ENCODE results near the gene NUP133.

DNA sequence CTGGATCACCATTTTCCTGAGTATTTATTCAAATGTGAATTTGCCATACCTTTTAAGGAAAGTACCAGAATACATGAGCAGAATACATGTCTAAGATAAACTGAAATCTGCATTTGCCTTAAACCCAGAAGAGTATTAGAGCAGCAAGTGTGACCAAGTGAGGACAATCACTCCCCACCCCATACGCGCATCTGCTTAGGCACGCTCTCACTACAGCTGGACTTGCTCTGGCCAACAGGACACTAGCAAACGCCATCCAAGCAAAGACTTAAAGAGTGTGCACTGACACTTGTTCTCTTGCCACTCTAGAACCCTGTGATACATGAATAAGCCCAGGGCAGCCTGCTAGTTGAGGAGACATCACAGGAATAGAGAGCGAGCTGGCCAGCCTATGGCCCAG lies 25.6 kb downstream of the NUP133 start:
- TF ChIP-seq, protein P1, sequence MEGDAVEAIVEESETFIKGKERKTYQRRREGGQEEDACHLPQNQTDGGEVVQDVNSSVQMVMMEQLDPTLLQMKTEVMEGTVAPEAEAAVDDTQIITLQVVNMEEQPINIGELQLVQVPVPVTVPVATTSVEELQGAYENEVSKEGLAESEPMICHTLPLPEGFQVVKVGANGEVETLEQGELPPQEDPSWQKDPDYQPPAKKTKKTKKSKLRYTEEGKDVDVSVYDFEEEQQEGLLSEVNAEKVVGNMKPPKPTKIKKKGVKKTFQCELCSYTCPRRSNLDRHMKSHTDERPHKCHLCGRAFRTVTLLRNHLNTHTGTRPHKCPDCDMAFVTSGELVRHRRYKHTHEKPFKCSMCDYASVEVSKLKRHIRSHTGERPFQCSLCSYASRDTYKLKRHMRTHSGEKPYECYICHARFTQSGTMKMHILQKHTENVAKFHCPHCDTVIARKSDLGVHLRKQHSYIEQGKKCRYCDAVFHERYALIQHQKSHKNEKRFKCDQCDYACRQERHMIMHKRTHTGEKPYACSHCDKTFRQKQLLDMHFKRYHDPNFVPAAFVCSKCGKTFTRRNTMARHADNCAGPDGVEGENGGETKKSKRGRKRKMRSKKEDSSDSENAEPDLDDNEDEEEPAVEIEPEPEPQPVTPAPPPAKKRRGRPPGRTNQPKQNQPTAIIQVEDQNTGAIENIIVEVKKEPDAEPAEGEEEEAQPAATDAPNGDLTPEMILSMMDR (conservative IDR thresholded peaks at IDR 0.05), result no peak
- no peak for TF ChIP-seq ZFX (IDR thresholded peaks at IDR 0.05)
